T-helper 2 cell treated with Interferon-gamma antibody and Interleukin-4, amounts not matched to agents 100 ng/mL and 5 ng/mL, for 36 hours (primary cell): ENCODE results near the gene OR2C1. TPM values are rescaled to one million over a fixed set of nuclear protein-coding genes. Genes with fewer than 3 reads are reported as not detected.

Experiments used
- intact Hi-C: fragments of 100-400 bp; cut with micrococcal nuclease; formaldehyde crosslinking; loops from one replicate; pipeline ENCODE4 v1.15.1; 2023
- total RNA-seq: library from RNA; stranded (reverse); gene quantifications from 2 replicates; pipeline ENCODE4 v1.2.3, GENCODE V29; 2022

OR2C1 gene
- total RNA-seq, 1 donor from 2014 or later, result not detected

- intact Hi-C loops, result no loop called here
Observed at GRCh38 chr16:3389663-3390338, 34.1 kb downstream of the OR2C1 start.

- intact Hi-C loops, result loop anchor here (1.0 to 2.0 kb wide), 2 partner anchors 57 to 166 kb away; partner anchors contain the start of gene ZNF200
Observed at GRCh38 chr16:3400446-3400778, 44.7 kb downstream of the OR2C1 start.

GRCh38 chr16:3400779-3401688 is 45.3 kb downstream of the OR2C1 start, which contains the start of the genes ZNF174 and ZSCAN32:
ZNF174 (plus strand) TSS chr16:3401215; CDS start chr16:3402005, 790 bp downstream.
ZSCAN32 (minus strand) TSS chr16:3401004; CDS start chr16:3397557, 3,447 bp downstream.
- intact Hi-C loops, result loop anchor here (1.0 to 2.0 kb wide), 6 partner anchors 42 to 166 kb away; partner anchors contain the start of genes NAA60, TIGD7, ZNF200 and ZNF263

DNA sequence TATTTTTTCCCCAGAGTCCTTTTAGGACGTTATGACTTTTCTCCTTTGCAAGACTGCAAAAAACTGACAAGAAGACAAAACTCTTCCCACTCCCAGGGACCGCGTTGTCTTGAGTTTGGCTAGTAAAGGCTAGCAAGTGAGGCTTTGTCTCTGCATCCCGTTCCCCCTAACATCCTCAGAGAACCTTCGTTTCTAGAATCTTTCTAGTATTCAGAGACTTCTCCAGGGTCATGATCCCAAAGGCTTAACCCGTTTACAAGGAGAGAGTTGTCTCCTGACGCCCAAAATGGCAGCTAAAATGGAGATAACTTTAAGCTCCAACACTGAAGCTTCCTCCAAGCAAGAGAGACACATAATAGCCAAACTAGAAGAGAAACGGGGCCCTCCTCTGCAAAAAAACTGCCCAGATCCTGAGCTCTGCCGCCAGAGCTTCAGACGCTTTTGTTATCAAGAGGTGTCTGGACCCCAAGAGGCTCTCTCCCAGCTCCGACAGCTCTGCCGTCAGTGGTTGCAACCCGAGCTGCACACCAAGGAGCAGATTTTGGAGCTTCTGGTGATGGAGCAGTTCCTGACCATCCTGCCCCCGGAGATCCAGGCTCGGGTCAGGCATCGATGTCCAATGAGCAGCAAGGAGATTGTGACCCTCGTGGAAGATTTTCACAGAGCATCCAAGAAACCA is 46.2 kb downstream of the OR2C1 start:
- intact Hi-C loops, result loop anchor here (1.0 to 2.0 kb wide), 5 partner anchors 41 to 167 kb away; partner anchors contain the start of genes NAA60, TIGD7, ZNF200 and ZNF263

Other genes starting within 250 kb of the OR2C1 start
- 0.23 TPM in 1 of 2 replicates, not detected in the other for gene ZNF205, start 243.3 kb upstream of the OR2C1 start, total RNA-seq
- gene ZNF213, start 220.9 kb upstream of the OR2C1 start, total RNA-seq, result 10.8 and 11.0 TPM in 2 replicates
- not detected in 2 replicates for gene OR1F1, start 167.7 kb upstream of the OR2C1 start, total RNA-seq
- 14.4 and 16.5 TPM in 2 replicates for gene ZNF200, start 120.7 kb upstream of the OR2C1 start, total RNA-seq
- 0.09 and 0.25 TPM in 2 replicates for gene MEFV, start 99.3 kb upstream of the OR2C1 start, total RNA-seq
- 26.0 and 27.4 TPM in 2 replicates for gene ZNF263, start 72.4 kb upstream of the OR2C1 start, total RNA-seq
- gene TIGD7, start 50.5 kb upstream of the OR2C1 start, total RNA-seq, result 3.5 and 4.1 TPM in 2 replicates
- 43.2 and 51.2 TPM in 2 replicates for gene ZNF75A, start 50.4 kb upstream of the OR2C1 start, total RNA-seq
- 19.8 and 19.9 TPM in 2 replicates for gene ZSCAN32, start 45.1 kb downstream of the OR2C1 start, total RNA-seq
- gene ZNF174, start 45.3 kb downstream of the OR2C1 start, total RNA-seq, result 11.3 and 11.7 TPM in 2 replicates
- 2.2 and 2.4 TPM in 2 replicates for gene ZNF597, start 87.6 kb downstream of the OR2C1 start, total RNA-seq
- gene NAA60, start 87.8 kb downstream of the OR2C1 start, total RNA-seq, result 43.8 and 54.0 TPM in 2 replicates
- not detected in 2 replicates for gene C16orf90, start 139.6 kb downstream of the OR2C1 start, total RNA-seq
- gene CLUAP1, start 145.1 kb downstream of the OR2C1 start, total RNA-seq, result 25.0 and 26.2 TPM in 2 replicates
- 89.9 and 95.4 TPM in 2 replicates for gene NLRC3, start 221.5 kb downstream of the OR2C1 start, total RNA-seq